HS-27A (cell line): ENCODE measurements around the gene MBOAT7.

Experiments
- DNase-seq: peaks from one replicate; pipeline ENCODE4 v3.0.0-alpha.2; 2012; ENCODE audit warnings: low read depth, missing footprints

The MBOAT7 gene

DNA sequence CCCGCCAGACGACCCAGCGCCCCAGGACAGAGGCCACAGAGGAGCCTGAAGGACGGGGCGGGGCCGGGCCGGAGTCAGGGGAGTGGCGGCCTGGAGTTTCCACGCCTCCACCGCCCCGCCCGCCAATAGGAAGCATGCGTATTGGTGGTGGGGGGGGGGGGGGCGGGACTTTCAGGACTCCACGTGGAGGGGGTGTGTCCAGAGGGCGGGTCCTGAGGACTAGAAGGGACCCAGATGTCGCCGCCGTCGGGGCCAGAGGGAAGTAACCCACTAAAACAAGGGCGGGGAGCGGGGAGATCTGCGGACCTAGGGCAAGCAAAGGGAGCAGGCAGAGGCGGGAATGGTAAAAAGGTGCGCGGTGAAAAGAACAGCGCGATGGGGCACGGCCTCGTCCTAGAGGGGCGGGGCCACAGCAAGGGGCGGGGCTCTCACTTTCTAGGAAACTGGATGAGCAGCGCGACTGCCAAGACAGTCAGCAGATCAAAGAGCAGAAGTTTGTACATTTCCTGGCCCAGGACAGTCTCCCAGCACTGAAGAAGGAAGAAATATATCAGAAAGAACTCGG is 27.1 kb downstream of the MBOAT7 start:
- no peak for DNase-seq

DNA sequence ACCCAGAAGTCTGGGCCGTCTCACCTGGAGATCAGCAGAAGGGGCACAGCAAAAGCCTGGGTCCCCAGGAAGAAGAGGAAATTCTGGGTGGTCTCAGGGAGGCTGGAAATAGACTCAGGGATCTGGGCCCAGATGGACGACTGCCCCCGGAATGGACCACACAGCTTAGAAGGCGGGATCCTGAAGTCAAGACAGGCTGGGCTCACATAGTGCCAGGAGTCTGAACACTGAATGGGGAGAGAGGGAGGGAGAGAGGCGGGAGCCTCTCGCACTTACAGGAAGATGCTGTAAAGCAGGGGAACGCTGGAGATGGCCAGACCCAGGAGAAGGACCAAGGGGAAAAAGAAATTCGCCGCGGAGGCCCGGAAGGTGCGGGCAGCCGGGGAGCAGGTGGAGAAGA is 28.5 kb downstream of the MBOAT7 start:
- no peak for DNase-seq

DNA sequence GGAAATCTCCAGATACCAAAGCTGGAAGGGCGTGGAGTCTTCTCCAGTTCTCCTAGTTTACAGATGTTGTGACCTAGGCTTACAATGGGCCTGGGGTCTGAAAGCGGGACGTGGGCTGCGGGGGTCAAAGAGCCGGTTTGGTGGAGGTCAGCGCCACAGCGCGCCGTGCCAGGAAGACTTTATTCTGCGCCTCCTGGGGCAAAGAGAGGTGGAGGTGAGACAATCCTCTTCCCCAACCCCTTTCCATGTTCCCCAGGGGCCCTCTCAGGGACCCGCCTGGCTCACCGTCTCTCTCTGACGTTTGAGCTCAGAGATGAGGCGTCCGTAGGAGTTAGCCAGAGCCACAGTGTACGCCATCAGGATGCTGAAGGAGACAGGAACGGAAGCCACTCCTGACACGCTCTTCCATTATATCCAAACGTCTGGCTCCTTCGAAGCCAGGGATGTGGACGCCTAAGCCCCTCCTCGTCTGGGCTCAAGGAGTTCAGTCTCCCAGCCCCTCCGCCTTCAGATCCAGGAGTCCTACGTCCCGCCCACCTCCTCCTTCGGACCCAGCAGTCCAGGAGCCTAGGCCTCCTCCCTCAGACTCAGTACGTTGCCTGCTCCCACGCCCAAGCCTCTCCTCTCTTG is 29.1 kb downstream of the MBOAT7 start:
- no peak for DNase-seq

DNA sequence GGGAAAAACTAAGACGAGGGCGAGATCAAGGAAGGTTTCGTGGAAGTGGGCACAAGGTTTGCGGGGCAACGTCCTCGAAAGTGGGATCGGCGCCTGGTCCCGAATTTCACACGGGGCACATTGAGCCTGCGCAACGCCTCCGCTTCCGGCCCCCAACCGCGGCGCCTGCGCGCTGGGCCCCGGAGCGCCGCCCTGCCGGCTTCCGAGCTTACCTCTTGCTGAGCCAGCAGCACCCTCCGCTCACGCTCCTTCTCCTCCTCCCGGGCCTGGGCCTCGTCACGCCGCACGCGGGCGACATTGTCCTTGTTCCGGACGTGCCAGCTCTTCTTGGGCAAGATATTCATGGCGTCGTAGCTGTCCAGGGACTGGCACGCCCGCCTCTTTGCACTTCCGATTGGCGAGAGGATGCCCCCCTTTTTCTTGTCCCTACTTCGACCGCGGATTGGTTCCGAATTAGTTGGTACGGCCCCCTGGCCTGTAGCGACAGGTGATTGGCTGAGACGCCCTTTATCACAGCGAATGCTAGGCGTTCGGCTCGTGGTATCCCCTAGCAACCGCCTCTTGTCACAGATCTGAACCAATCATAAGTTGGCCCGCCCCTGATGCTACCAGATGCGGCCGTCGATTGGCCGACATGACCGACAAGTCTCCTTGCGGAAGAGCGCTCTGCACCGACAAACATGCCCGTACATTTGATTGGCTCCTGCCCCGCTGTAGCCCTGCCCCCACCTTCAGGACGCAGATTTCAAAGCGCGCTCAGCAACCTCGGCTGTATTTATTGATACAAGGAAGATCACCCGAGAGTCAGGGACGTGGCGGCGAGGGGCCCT is 29.8 kb downstream of the MBOAT7 start, which contains the start of gene LENG1:
Gene LENG1 (minus strand): TSS at position 370 of the 830 bp plus-strand sequence. CDS start 26 bp downstream, at position 344.
- peak; percentile 100 for DNase-seq

DNA sequence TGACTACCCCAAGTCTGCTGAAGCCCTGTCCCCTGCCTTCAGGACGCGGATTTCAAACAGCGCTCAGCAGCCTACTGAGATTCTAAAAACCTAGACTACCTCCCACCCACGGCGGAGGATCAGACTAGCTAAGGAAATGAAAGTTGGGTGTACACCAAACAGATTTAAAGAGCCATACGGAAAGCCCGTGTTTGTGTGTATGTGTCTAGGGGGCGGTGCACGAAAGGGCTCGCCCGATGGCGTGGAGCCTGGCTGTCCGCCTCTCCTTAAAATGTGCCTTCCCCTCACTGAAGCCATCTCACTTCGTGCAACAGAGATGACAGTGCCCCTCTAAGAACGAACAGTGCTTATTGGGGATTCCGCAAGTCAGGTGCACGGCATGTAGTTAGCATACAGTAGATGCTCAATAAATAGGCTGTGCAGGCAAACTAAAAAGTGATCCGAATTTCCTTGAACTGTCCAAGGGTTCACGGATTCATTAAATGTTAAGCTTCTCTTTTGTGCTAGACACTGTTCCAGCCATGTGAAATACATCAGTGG is 30.5 kb downstream of the MBOAT7 start:
- DNase-seq = no peak

DNA sequence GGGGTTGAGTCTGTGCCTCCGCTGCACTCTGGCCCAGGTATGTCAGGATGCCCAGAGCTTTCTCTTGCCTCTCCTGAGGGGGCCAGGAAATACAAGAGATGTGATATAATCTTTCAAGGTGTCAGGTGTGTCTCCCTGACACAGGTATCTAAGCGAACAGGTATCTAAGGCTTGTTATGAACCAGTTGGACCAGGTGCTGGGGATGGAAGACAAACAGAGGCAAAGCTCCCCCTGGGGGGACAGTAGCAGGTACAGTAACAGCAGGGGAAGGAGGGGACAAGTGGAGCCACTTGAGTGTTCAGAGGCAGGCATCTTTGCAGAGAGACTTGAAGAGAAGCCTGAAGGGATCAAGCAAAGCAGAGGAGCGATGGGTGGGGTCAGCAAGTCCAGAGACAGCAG is 32.4 kb downstream of the MBOAT7 start:
- no peak for DNase-seq

DNA sequence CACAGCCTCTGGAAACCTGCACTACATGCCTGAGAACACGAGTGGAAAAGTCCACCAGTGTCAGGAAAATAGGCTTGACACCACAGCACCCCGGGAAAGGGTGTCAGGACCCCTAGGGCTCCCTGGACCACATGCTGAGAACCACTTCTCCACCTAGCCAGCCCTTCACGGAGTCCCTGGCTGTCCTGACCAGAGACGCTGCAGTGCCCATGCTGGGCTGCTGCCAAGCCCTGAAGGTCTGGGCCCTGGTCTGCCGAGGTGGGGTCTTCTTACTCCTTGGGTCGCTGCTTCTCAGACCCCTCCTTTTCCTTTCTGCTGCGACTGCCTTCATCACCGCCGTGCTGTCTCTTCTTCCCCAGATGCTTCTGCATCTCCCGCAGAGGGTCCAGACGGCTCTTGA is 32.9 kb downstream of the MBOAT7 start:
- DNase-seq = no peak

DNA sequence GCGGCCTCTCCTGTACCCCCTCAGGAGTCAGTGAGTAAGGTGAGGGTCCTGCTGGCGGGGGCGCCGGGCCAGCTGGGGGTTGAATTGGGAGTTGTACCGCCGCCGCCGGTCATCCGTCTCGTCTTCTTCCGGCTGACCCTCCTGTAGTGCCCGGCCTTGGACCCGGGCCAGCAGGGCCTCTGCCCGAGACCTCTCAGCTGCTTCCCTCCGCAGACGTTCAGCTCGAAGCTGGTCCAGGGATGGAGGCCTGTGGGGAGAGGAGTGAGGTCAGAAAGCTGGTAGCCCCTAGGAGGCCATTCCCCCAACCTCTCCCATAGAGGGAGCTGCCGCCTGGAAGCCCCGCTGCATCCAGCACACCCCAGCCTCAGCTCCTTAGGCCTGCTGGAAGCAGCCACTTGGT is 33.7 kb downstream of the MBOAT7 start:
- DNase-seq = no peak

DNA sequence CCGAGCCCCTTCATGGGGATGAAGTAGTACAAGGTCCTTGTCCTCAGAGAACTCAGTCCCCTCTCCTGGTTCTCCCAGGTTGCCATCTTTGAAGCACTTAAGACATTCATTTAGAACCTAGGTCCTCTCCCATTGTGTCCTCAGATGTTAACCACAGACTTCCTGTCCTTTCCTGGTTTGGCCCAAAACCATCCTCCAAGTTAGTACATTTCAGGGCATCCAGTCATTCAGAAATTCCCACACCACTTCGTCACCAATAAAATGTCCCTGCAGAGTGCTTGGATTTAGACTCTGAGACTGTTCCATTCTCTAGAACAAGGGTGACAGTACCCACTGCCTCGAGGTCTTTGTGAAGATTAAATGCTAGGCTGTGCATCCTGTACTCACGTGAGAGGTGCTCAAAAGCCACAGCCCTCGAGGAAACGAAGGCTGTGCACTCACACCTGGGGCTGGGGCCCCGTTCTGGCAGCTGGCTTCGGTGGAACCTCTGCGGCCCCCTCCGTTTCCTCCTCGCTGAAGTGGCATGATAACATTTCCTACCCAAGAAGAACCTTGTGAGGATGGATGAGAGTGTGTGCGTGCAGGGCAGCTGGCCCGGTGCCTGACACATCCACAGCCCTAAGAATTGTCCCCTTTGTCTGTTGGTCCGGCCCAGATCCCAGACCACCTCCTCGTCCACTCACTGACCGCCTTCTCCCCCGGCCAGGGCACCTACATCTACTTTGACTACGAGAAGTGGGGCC is 34.6 kb downstream of the MBOAT7 start:
- DNase-seq = no peak

DNA sequence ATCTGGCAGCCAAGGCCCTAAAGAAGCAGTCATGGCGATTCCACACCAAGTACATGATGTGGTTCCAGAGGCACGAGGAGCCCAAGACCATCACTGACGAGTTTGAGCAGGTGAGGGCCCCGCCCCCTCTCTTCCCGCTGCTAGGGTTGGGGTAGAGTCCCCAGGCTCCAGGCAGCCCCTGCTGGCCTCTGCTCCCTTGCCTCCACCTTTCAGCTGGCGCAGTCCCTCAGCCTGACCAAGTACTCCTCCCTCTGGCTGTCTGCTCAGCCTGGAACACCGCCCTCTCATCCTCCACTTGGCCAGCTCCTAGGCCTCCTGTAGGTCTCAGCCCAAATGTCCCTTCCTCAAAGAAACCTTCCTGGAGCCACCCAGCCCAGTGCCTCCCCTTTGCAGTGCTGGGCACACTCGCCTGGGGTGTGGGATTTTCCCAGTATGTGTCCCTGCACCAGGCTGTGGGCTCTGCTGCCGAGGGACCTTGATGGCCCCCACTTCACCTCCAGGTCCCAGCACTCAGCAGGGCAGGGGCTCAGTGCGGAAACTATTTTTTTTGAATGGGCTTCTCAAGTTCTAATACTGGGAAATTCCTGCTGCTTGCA is 35.6 kb downstream of the MBOAT7 start:
- no peak for DNase-seq

DNA sequence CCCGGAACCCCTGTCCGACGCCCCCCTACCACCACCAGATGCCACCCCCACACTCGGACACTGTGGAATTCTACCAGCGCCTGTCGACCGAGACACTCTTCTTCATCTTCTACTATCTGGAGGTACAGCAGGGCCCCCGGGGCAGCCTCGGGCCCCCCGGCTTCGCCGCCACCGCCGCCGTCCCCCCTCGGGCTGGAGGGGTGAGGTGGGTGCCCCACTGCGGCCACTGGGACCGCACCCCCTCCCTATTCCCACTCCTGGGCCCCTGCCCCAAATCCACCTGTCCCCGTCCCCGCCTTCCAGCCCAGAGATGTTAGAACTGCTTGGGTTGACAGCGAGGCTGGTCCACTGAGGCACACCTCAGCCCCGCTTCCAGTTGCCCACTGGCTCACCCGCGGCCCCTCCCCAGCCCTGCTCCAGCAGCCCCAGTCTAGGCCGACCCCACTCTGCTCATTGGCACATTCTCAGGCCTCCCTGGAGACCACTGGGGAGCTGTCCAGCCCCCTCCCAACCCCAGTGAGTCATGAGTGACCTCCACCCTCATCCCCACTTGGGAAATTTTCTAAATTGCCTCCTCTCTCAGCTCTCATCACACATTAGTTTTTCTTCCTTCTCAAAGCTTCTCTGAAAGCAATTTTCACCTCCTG is 36.4 kb downstream of the MBOAT7 start:
- DNase-seq = no peak

DNA sequence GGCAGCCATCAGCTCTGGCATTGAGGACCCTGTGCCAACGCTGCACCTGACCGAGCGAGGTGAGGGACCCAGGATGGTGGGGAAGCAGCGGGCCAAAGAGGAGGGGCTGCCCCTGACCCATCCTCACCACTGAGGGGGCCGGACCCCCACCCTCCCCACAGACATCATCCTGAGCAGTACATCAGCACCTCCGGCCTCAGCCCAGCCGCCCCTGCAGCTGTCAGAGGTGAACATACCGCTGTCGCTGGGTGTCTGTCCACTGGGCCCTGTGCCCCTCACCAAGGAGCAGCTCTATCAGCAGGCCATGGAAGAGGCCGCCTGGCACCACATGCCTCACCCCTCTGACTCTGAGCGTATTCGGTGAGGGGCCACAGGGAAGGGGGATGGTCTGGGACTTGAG is 37.1 kb downstream of the MBOAT7 start:
- no peak for DNase-seq

DNA sequence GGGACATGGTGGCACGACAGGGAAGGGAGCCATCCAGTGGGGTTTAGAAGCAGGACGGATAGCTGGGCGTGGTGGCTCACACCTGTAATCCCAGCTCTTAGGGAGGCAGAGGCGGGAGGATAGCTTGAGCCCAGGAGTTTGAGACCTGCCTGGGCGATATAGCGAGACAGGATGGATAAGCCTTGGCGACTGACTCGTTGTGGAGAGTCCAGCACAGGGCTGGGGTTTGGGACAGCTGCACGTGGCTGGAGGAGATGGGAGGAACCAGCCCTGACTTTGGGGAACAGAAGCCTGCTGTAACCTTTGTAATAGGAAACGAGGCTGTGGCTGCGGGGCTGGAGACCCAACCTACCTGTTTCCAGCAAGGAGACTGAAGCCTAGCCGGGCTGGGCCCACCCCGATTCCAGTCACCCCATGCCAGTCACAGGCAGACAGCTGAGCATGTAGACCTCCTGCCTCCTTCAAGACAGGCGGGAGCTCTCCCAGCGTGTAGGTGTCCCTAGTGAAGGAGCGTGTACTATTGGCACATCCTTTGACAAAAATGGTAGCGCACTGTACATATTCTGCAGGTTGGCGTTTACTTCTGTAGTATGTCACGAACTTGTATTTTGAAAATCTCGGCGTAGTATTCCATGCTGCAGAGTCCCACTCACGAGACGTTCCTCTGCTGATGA is 37.9 kb downstream of the MBOAT7 start:
- no peak for DNase-seq

DNA sequence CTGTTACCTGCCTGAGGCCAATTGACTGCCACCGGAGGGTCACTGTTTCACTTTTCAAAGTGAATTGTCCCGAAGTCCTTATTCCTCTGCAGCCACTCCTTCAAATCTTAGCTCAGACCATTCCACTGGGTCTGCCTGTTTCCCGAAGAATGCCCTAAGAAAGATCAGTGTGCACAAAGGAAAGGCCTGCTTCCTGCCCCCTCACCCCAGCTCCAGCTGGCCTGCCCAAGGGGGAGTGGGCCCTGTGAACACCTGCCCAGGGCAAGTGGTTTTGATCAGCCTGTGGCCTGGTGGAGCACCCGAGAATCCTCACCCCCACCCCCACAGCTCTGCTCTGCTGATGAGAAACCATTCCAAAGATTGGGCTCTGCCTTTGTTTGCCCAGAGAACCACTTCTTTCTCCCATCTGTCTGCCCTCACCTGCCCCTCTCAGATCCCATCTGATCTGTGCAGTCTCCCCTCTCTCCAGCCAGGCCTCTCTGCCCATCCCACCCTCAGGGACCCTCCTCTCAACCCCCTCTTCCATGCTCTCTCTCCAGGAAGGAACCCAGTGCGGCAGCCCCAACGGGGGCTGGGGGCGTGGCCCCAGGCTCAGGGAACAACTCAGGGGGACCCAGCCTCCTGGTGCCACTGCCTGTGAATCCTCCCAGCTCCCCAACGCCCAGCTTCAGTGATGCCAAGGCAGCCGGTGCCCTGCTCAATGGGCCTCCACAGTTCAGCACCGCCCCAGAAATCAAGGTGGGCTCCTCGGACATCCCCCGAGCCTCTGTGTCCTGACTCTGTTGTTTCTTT is 40.2 kb downstream of the MBOAT7 start:
- DNase-seq = no peak

DNA sequence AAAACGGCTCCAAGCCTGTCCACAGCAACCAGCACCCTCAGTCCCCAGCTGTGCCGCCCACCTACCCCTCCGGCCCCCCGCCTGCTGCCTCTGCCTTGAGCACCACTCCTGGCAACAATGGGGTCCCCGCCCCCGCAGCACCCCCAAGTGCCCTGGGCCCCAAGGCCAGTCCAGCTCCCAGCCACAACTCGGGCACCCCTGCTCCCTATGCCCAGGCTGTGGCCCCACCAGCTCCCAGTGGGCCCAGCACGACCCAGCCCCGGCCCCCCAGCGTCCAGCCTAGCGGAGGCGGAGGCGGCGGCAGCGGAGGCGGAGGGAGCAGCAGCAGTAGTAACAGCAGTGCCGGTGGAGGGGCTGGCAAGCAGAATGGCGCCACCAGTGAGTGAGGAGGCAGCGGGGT is 41.2 kb downstream of the MBOAT7 start:
- no peak for DNase-seq

DNA sequence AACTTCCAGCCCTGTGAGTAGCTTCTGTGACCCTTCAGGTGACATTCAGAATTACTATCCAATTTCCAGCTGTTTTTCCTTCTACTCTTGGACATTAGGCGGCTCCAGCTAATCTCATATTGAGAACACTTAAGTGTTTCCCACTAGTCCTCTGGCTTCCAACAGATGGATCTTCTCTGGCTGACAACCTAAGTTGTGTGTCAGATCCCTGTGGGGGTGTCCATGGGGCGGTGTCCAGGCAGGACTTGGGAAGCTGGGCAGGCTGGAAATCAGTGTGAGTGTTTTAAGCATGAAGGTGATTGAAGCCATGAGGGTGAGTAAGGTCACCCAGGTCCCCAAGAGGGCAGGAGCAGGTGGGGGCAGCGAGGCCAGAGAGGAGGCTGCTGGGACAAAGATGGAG is 41.7 kb downstream of the MBOAT7 start:
- no peak for DNase-seq

DNA sequence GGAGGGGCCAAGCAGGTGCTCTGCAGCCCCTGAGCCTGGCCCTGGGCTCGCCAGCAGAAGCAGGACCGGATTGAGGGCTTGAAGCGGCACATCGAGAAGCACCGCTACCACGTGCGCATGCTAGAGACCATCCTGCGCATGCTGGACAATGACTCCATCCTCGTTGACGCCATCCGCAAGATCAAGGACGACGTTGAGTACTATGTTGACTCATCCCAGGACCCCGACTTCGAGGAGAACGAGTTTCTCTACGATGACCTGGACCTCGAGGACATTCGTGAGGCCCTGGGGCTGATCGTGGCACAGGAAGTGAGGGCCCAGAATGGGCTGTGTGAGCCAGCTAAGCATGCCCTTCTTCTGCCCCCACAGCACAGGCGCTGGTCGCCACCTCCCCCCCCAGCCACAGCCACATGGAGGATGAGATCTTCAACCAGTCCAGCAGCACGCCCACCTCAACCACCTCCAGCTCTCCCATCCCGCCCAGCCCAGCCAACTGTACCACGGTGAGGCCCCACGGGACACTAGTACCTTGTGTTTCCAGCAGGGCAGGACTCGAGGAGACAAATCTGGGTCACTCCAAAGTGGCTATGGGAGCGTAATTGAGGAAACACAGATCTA is 43.7 kb downstream of the MBOAT7 start:
- DNase-seq = no peak

DNA sequence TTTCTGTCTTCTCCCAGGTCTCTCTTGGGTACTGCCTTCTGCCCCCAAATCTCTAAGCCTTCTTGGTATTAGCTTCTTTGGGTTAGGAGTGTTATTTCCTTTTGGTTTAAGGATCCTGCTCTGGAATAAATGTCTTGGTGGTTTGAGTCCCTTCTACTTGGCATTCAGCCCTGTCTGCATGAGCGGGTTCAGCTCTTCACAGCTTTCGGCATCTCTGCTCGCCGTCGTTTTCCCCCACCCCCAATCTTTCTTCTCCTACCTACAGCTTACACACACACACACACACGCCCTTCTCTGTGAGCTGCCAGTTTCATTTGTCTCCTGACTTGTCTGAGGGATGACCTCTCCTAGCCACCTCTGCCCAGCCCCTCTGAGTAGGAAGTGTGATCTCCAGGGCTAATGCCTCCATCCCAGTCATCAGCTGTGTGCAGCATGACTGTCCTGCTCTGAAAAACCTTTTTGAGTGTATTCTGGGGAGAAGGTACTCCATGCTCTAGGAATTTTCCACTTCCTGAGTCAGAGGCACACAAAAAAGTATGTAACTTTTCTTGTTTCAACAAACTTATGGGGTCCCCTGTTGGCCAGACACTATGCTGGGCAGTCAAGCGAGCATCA is 47.1 kb downstream of the MBOAT7 start:
- no peak for DNase-seq

DNA sequence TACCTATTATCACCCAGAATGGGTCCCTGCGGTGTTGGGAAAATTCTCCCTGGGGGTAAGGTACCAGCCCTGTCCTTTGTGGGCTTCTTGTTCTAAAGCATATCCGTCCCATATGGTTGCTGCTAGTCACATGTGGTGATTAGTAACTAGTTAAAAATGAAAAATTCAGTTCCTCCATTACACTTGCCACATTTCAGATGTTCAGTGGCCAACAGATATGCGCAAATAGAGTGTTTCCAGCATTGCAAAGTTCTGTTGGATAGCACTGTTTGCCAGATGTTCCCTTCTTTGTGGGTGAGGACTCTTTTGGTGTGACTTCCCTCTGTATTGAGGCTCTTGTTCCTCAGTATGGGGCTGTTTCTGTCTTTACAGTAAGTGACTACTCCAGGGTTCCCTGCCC is 48.0 kb downstream of the MBOAT7 start:
- DNase-seq = no peak
